Measurements from ENCODE around the gene TRPM3.

GRCh38 chr9:70617033-70617828 is 504.2 kb downstream of the TRPM3 start:
- no peak for TF ChIP-seq CTCF (IDR thresholded peaks at IDR 0.05)
- no peak for TF ChIP-seq EP300 (IDR thresholded peaks at IDR 0.05)
